Iris pigment epithelial cell (primary cell): ENCODE results near the gene KSR2.
A peak's percentile ranks its signal among the peaks of the same experiment; 100 is the strongest.

Source experiments
- DNase-seq: peaks from one replicate; pipeline ENCODE4 v3.0.0-alpha.2; 2011; ENCODE audit warnings: low read depth

The KSR2 gene

DNA sequence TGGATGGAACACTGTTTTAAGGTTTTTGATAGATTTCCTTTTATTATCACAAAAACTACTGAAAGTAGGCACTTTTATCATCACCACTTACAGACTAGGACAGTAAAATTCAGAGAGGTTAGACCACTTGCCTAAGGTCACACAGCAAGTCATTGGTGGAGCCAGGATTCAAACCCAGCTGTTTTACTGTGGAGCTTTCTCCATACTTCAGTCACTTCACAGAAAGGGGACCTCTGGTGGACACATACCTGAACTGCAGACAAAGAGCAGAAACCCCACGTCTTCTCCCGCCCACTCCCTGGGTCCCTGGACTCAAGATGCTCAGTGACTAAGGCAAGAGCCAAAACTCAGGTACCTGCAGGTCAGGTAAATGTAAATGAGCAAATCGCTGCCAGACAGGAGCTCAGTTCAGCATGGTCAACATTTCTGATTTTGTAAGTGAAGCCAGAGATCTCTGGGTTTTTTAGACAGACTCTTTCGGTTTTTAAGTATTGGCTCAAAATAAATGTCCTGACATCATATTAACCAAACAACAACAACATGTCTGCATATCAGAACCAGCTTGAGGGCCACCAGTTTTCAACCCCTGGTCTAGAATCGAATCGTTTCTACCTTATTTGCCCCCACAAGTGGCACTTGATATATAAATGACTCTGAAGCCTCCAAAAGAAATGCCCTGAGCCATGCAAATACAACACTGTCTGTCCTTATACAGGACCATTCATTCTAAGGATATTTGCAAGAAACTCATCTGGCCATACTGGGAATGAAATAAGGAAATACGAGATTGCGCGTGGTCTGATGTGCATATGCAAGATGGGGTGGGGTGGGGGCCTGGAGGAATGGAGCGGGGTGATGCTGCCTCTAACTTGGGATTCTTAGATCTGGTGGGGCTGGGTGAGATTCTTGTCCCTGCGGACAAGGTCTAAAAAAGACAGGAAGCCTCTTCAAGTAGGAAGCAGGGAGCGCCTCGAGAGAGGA lies 110.9 kb downstream of the KSR2 start:
- DNase-seq, result peak; percentile 56

- peak; percentile 31 for DNase-seq
Observed at GRCh38 chr12:117857139-117857538, 111.7 kb downstream of the KSR2 start.

- DNase-seq, result no peak
Observed at GRCh38 chr12:117855165-117855564, 113.6 kb downstream of the KSR2 start.

GRCh38 chr12:117854339-117855012 lies 114.3 kb downstream of the KSR2 start:
- peak; percentile 51 for DNase-seq

DNA sequence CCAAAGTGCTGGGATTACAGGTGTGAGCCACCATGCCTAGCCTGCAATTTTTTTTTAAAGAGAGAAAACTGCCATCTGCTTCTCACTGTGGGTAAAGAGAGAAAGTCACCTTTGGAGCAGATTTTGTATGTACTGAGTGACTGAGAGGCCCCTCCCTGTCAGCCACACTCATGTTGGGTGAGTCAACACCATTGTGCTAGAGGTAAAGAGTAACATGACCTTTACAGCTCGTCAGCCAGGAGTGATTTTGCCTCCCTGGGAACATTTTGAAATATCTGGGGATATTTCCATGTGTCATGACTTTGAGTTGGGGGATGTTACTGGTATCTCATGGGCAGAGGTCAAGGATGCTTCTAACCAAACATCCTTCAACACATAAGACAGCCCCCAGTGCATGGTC lies 115.2 kb downstream of the KSR2 start:
- no peak for DNase-seq

DNA sequence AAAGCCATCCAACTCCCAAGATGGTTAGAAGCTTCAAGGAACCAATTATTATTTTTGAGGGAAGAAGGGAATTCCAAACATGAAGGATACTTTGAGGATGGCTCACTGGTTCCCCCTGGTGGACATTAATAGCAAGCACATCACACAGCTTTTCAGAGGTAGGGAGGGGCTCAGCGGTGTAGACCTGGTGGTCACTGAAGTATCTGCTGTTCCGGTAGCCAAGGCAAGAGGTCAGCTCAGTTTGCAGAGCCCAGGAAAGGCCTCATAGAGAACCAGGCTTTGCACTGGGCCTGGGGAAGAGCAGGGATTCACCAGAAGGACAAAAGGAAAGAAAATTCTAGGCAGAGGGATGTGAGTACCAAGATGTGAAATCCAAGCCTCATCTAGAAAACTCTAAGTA lies 118.7 kb downstream of the KSR2 start:
- DNase-seq, result peak; percentile 34

DNA sequence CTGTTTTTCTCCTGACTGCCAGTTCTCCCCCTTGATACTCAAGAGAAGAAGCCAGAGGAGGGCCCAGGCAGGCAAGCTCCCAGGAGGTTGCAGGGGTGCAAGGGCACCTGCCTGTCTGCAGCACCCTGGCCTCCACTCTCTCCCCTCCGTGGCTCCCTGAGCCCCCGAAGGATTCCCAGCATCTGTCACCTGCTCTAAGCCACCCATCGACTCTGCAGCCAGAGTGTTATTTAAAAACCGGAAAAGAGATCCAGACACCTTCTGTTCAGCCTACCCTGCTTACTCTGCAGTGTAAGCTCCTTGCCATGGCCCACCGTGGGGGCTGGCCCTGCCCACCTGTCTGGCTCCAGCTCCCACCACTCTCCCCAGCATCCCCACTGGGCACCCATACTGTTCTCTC lies 121.4 kb downstream of the KSR2 start:
- no peak for DNase-seq

- no peak for DNase-seq
Observed at GRCh38 chr12:117845271-117845904, 123.4 kb downstream of the KSR2 start.

- DNase-seq, result no peak
Observed at GRCh38 chr12:117844114-117844830, 124.5 kb downstream of the KSR2 start.

DNA sequence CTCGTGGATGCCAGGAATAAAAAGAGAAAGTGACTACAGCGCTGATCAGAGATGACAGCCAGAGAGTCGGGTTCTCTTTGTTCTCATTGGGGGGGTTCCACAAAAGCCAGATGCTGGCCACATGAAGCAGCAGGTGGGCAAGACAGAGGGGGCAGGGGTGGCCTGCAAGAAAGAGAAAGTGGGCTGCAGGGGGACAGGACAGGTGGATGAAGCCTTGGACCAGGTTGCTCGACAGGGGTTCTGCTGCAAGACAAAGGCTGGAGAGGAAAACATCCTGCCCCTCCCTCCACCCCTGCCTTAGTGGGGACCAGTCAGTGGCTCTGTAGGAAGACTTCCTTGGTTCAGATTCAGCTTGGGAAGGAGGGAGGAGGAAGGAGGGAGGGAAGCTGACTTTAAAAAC lies 126.2 kb downstream of the KSR2 start:
- no peak for DNase-seq

GRCh38 chr12:117842220-117842619 lies 126.6 kb downstream of the KSR2 start:
- no peak for DNase-seq

DNA sequence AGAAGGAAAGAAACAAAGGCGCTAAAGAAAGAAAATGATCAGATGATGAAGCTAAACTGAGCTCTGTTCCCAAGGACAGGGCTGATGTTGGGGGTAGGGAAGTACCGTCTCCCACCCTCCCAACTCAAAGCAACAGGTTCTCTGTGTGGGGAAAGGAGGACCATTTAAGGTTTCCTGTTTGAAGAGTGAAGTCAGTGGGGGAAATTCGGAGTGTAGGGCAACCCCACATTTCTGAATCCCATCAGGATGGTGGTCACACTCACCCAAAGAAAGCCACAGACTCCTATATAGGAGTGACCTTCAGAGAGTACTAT lies 131.1 kb downstream of the KSR2 start:
- no peak for DNase-seq

GRCh38 chr12:117836999-117837736 lies 131.6 kb downstream of the KSR2 start:
- peak; percentile 60 for DNase-seq

DNA sequence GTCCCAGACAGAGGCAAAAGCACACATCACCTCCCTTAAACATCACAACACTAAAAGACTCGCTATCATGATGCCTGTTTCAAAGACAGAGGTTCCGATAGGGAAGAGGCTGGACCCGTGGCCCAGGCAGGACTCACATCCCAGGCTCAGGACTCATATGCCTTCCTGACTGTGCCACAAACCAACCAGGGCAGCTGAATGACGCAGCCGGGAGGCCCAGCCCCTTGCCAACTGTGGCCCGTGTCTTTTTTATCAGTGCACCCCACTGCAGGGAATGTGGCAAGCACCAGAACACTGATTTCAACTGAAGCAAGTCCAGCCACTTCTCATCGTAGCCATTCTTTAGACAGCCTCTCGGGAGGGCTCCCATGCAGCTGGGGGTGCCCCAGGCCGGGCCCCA lies 132.3 kb downstream of the KSR2 start:
- no peak for DNase-seq

DNA sequence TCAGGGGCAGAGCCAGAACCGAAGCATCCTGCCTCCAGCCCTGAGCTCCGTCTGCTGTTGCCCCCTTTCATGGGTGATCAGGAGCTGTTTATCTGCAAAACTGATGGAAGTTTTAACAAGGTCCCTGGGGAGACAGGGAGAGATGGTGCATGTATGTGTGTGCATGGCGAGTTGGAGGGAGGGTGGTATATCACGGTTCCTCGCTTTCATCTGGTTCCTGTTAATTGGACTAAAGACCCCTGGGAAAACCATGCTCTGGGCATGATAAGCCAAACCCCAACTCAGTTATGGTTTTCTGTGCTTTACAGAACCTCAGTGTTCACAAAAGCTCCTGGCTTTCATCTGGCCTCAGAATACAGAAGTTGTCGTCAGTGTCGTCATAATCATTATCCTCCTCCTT lies 133.6 kb downstream of the KSR2 start:
- DNase-seq, result no peak

- DNase-seq, result peak; percentile 7
Observed at GRCh38 chr12:117832459-117833457, 136.0 kb downstream of the KSR2 start.

DNA sequence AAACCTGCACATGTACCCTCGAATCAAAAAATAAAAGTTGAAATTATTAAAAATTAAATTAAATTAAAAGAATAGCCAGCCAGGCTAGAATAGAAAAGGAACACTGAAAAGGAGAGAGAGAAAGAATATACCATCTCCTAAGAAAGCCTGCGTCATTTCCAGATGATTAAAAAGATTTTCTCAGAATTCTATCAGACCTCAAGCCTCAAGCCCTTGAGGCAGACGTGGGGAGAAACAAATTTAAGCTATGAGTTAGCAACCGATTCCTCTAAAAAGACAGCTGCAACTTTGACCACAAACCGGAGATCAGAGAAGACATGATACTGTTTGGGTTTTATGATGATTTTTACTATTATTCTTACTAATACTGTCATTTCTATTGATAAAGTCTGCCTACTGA lies 138.3 kb downstream of the KSR2 start:
- no peak for DNase-seq

DNA sequence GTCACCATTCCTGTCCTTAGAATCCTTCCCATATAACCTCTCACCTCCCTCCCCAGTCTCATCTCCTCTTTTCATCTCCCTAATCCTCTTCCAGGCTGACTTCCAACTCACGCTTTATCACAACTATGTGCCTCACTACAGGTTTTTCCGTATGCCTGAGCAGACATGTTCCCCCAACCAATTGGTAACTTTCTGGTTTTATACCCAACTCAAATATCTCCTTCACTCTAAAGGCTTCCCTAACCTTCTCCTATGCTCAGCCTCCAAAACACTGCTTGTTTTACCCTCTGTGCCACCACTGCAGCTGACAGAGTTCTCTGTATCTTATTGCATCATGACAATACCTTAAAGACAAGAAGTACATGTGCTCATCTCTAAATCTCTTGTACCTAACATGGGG lies 139.7 kb downstream of the KSR2 start:
- no peak for DNase-seq

DNA sequence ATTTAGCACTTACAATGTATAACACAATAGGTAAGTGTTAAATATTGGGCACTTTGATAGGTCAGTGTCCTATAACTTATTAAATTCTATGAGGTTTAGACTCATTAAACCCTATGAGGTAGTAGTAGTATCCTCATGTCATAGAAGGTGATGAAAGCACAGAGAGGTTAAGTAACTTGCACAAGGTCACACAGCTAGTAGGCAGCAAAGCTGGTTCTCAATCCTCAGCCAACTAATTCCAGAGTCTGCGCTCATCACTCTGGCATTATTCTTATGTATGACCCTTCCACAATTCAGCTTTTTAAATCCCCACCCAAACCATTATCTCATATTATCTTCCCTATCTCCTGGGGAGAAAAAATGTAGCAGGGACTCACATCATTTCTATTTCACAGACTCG lies 141.1 kb downstream of the KSR2 start:
- no peak for DNase-seq

DNA sequence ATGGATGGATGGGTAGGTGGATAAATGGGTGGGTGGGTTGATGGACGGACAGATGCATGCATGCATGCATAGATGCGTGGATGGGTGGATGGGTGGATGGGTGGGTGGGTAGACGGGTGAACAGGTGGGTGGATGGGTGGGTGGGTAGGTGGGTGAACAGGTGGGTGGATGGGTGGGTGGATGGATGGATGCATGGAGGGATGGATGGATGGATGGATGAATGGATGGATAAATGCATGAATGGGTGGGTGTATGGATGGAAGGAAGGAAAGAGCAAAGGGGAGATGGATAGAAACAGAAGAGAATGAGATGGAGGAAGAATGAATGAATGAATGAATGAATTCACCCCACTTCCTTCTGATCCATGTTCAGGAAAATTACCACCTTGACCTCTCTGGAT lies 143.0 kb downstream of the KSR2 start:
- DNase-seq, result no peak
